Esophagus (tissue), 2 donors: ENCODE measurements around the gene SHTN1. TPM values are rescaled to one million over a fixed set of nuclear protein-coding genes. Genes with fewer than 3 reads are reported as not detected.

ENCODE experiments used
- H3K27ac ChIP-seq, 2 donors: one replicate each; pipeline ENCODE4 v1.5.1; 2013; ENCODE audit warnings: low read depth in 2 of 2, mild to moderate bottlenecking in 2 of 2, inconsistent platforms in 1 of 2, low read length in 1 of 2, moderate library complexity in 1 of 2
- H3K27me3 ChIP-seq, 2 donors: one replicate each; pipeline ENCODE4 v1.6.1; 2013; ENCODE audit warnings: low read length in 2 of 2, control low read depth in 1 of 2, mild to moderate bottlenecking in 1 of 2; ENCODE audit not compliant: insufficient read depth in 2 of 2, control insufficient read depth in 1 of 2
- H3K36me3 ChIP-seq, 2 donors: one replicate each; pipeline ENCODE4 v1.6.1; 2013; ENCODE audit warnings: low read length in 1 of 2; ENCODE audit not compliant: control insufficient read depth in 2 of 2, insufficient read depth in 2 of 2
- H3K4me1 ChIP-seq, 2 donors: one replicate each; pipeline ENCODE4 v1.6.1; 2013; ENCODE audit warnings: low read length in 1 of 2; ENCODE audit not compliant: control insufficient read depth in 2 of 2, insufficient read depth in 2 of 2
- H3K4me3 ChIP-seq, 2 donors: one replicate each; pipeline ENCODE4 v1.5.1; 2013; ENCODE audit warnings: low read length in 2 of 2, mild to moderate bottlenecking in 2 of 2, low read depth in 1 of 2, moderate library complexity in 1 of 2
- H3K9me3 ChIP-seq, 2 donors: one replicate each; pipeline ENCODE4 v1.6.1; 2013; ENCODE audit warnings: mild to moderate bottlenecking in 2 of 2, low read depth in 1 of 2, low read length in 1 of 2, moderate library complexity in 1 of 2; ENCODE audit not compliant: control insufficient read depth in 2 of 2, insufficient read depth in 1 of 2
- WGBS, 2 donors: extraction: QIAGEN DNeasy Blood & Tissue Kit; methylation state at CpG; one replicate each; pipeline ENCODE4 v1.1.7; 2013; 5-methylcytosine and 5-hydroxymethylcytosine counted together
- polyA plus RNA-seq, 2 donors: library from polyadenylated mRNA; stranded (reverse); fragments of 200-250 nt; gene quantifications; one replicate each; pipeline ENCODE4 v1.2.3, GENCODE V29; 2013
- donor health status: healthy with polysubstance abuse.
- donor health status: Bipolar disorder and iron deficiency.

Gene SHTN1
- polyA plus RNA-seq, 2 donors = 6.1 to 6.5 TPM

- Histone ChIP-seq H3K27ac (no peak overlapping the region), H3K27me3 (no peaks in the 10 kb centered on the region), H3K36me3 (no peaks in the 10 kb centered on the region), H3K4me1 (no peaks in the 10 kb centered on the region), H3K4me3 (no peak overlapping the region), H3K9me3 (no peaks in the 10 kb centered on the region)
- WGBS, 2 donors = 77 to 83% methylated on average over 1 of the region's 1 CpG
Measured at GRCh38 chr10:116909307-116909706, 95.7 kb downstream of the SHTN1 start.

GRCh38 chr10:116907245-116907987 is 97.6 kb downstream of the SHTN1 start:
- Histone ChIP-seq H3K27ac (no peak overlapping the region), H3K36me3 (no peaks in the 10 kb centered on the region), H3K4me3 (no peak overlapping the region), H3K4me1 (no peaks in the 10 kb centered on the region), H3K9me3 (no peaks in the 10 kb centered on the region), H3K27me3 (no peaks in the 10 kb centered on the region)
- 72% methylated on average over 6 of the region's 6 CpGs for WGBS, 2 donors

- Histone ChIP-seq H3K4me3 (no peak overlapping the region), H3K36me3 (no peaks in the 10 kb centered on the region), H3K27me3 (no peaks in the 10 kb centered on the region), H3K9me3 (no peaks in the 10 kb centered on the region), H3K27ac (no peak overlapping the region), H3K4me1 (no peaks in the 10 kb centered on the region)
- WGBS, 2 donors = 92 to 94% methylated on average over 3 of the region's 3 CpGs
Measured at GRCh38 chr10:116905845-116906210, 99.2 kb downstream of the SHTN1 start.

GRCh38 chr10:116899626-116900025 is 105.4 kb downstream of the SHTN1 start:
- Histone ChIP-seq H3K36me3 (no peaks in the 10 kb centered on the region), H3K9me3 (no peaks in the 10 kb centered on the region), H3K27ac (no peak overlapping the region), H3K27me3 (no peaks in the 10 kb centered on the region), H3K4me3 (no peak overlapping the region), H3K4me1 (no peaks in the 10 kb centered on the region)
- whole genome bisulfite sequencing, 2 donors = 89 to 91% methylated on average over 4 of the region's 4 CpGs

- H3K36me3 ChIP-seq = no peaks in the 10 kb centered on the region
- H3K4me3 ChIP-seq = no peak overlapping the region
- no peaks in the 10 kb centered on the region for H3K9me3 ChIP-seq
- H3K27ac ChIP-seq = no peak overlapping the region
- peaks cover 0 to 4% of the 10 kb centered on the region in 2 donors for H3K4me1 ChIP-seq
- no peaks in the 10 kb centered on the region for H3K27me3 ChIP-seq
Measured at GRCh38 chr10:116893686-116894037, 111.3 kb downstream of the SHTN1 start.

GRCh38 chr10:116892907-116893685 is 111.9 kb downstream of the SHTN1 start:
- WGBS, 2 donors = 66 to 71% methylated on average over 9 to 11 of the region's 11 CpGs
- Histone ChIP-seq H3K4me3 (no peak overlapping the region), H3K4me1 (peaks cover 0 to 6% of the 10 kb centered on the region in 2 donors), H3K27ac (no peak overlapping the region), H3K9me3 (no peaks in the 10 kb centered on the region), H3K27me3 (no peaks in the 10 kb centered on the region), H3K36me3 (no peaks in the 10 kb centered on the region)

GRCh38 chr10:116891208-116891607 is 113.8 kb downstream of the SHTN1 start:
- Histone ChIP-seq H3K9me3 (no peaks in the 10 kb centered on the region), H3K27me3 (no peaks in the 10 kb centered on the region), H3K36me3 (no peaks in the 10 kb centered on the region), H3K4me1 (peaks cover 0 to 6% of the 10 kb centered on the region in 2 donors), H3K4me3 (no peak overlapping the region), H3K27ac (no peak overlapping the region)
- WGBS, 2 donors = 43 to 47% methylated on average over 7 of the region's 7 CpGs

GRCh38 chr10:116889066-116889465 is 115.9 kb downstream of the SHTN1 start:
- Histone ChIP-seq H3K27me3 (no peaks in the 10 kb centered on the region), H3K27ac (no peak overlapping the region), H3K9me3 (no peaks in the 10 kb centered on the region), H3K4me1 (peaks cover 0 to 6% of the 10 kb centered on the region in 2 donors), H3K36me3 (no peaks in the 10 kb centered on the region), H3K4me3 (no peak overlapping the region)
- WGBS, 2 donors = 64 to 71% methylated on average over 3 of the region's 3 CpGs

GRCh38 chr10:116888380-116889055 is 116.5 kb downstream of the SHTN1 start:
- WGBS, 2 donors = 43 to 62% methylated on average over 7 of the region's 7 CpGs
- Histone ChIP-seq H3K9me3 (no peaks in the 10 kb centered on the region), H3K4me3 (no peak overlapping the region), H3K36me3 (no peaks in the 10 kb centered on the region), H3K27me3 (no peaks in the 10 kb centered on the region), H3K27ac (no peak overlapping the region), H3K4me1 (peaks cover 0 to 6% of the 10 kb centered on the region in 2 donors)
